Measurements from ENCODE around the gene CARS2.

Gene CARS2

GRCh38 chr13:110644892-110645521 is 60.9 kb downstream of the CARS2 start:
- in situ Hi-C loops (cut with HindIII; ENCODE audit: low sequenced_read_pairs): loop anchor here (5.0 kb wide), 1 partner anchor 32 kb away; no protein-coding TSS in a partner anchor
- H3K4me3 ChIP-seq (ENCODE audit: low read depth, low read length): no peak overlapping the region
- no peak for DNase-seq (ENCODE audit: low read depth)
- TF ChIP-seq CTCF (IDR thresholded peaks at IDR 0.05; ENCODE audit: low read depth, low read length, missing control alignments): peak; percentile 43

GRCh38 chr13:110643768-110644421 is 62.0 kb downstream of the CARS2 start:
- in situ Hi-C loops (cut with HindIII; ENCODE audit: low sequenced_read_pairs): loop anchor here (5.0 kb wide), 1 partner anchor 33 kb away; no protein-coding TSS in a partner anchor
- TF ChIP-seq CTCF (IDR thresholded peaks at IDR 0.05; ENCODE audit: low read depth, low read length, missing control alignments): no peak
- no peak for DNase-seq (ENCODE audit: low read depth)
- no peak overlapping the region for H3K4me3 ChIP-seq (ENCODE audit: low read depth, low read length)

GRCh38 chr13:110643324-110643723 is 62.6 kb downstream of the CARS2 start:
- no peak for TF ChIP-seq CTCF (IDR thresholded peaks at IDR 0.05; ENCODE audit: low read depth, low read length, missing control alignments)
- no peak overlapping the region for H3K4me3 ChIP-seq (ENCODE audit: low read depth, low read length)
- DNase-seq (ENCODE audit: low read depth): no peak
- in situ Hi-C loops (cut with HindIII; ENCODE audit: low sequenced_read_pairs): loop anchor here (5.0 kb wide), 1 partner anchor 34 kb away; no protein-coding TSS in a partner anchor

GRCh38 chr13:110642291-110642981 is 63.5 kb downstream of the CARS2 start:
- H3K4me3 ChIP-seq (ENCODE audit: low read depth, low read length): no peak overlapping the region
- DNase-seq (ENCODE audit: low read depth): no peak
- in situ Hi-C loops (cut with HindIII; ENCODE audit: low sequenced_read_pairs): loop anchor here (5.0 kb wide), 1 partner anchor 35 kb away; no protein-coding TSS in a partner anchor
- TF ChIP-seq CTCF (IDR thresholded peaks at IDR 0.05; ENCODE audit: low read depth, low read length, missing control alignments): no peak

- in situ Hi-C loops (cut with HindIII; ENCODE audit: low sequenced_read_pairs): loop anchor here (5.0 kb wide), 1 partner anchor 36 kb away; no protein-coding TSS in a partner anchor
- no peak for TF ChIP-seq CTCF (IDR thresholded peaks at IDR 0.05; ENCODE audit: low read depth, low read length, missing control alignments)
- DNase-seq (ENCODE audit: low read depth): no peak
- no peak overlapping the region for H3K4me3 ChIP-seq (ENCODE audit: low read depth, low read length)
Measured at GRCh38 chr13:110641055-110642015, 64.6 kb downstream of the CARS2 start.

Measured in astrocyte of the cerebellum (primary cell).